ENCODE results near the gene NEDD4.
"Not testable (repeated sequence)": the region's sequence is repeated elsewhere in the genome, so short reads cannot be mapped to it uniquely, and the experiment has no call there.

The NEDD4 gene

GRCh38 chr15:56004281-56004680, 10.9 kb upstream of the NEDD4 start:
- ATAC-seq, result not testable (repeated sequence)

- ATAC-seq, result not testable (repeated sequence)
Measured at GRCh38 chr15:56003777-56004176, 10.4 kb upstream of the NEDD4 start.

- not testable (repeated sequence) for ATAC-seq
Measured at GRCh38 chr15:56003277-56003676, 9.9 kb upstream of the NEDD4 start.

GRCh38 chr15:56001471-56002078, 8.2 kb upstream of the NEDD4 start:
- ATAC-seq, result no peak

GRCh38 chr15:55999658-56000057, 6.2 kb upstream of the NEDD4 start:
- no peak for ATAC-seq

GRCh38 chr15:55998478-55998877, 5.1 kb upstream of the NEDD4 start:
- no peak for ATAC-seq

- no peak for ATAC-seq
Measured at GRCh38 chr15:55993804-55994560, 570 bp upstream of the NEDD4 start.

- no peak for ATAC-seq
Measured at GRCh38 chr15:55992769-55993110, 672 bp downstream of the NEDD4 start.

- ATAC-seq, result no peak
Measured at GRCh38 chr15:55991802-55992768, 1.3 kb downstream of the NEDD4 start.

- no peak for ATAC-seq
Measured at GRCh38 chr15:55990998-55991397, 2.4 kb downstream of the NEDD4 start.

GRCh38 chr15:55990516-55990915, 2.9 kb downstream of the NEDD4 start:
- ATAC-seq, result no peak

GRCh38 chr15:55989383-55989782, 4.0 kb downstream of the NEDD4 start:
- no peak for ATAC-seq

GRCh38 chr15:55981582-55982249, 11.7 kb downstream of the NEDD4 start:
- ATAC-seq, result peak; percentile 35 to 70

- no peak for ATAC-seq
Measured at GRCh38 chr15:55980511-55980910, 12.9 kb downstream of the NEDD4 start.

- ATAC-seq, result no peak
Measured at GRCh38 chr15:55977231-55977630, 16.2 kb downstream of the NEDD4 start.

GRCh38 chr15:55970286-55970685, 23.1 kb downstream of the NEDD4 start:
- no peak for ATAC-seq

GRCh38 chr15:55969582-55969981, 23.8 kb downstream of the NEDD4 start:
- no peak for ATAC-seq

- no peak for ATAC-seq
Measured at GRCh38 chr15:55968923-55969322, 24.5 kb downstream of the NEDD4 start.

GRCh38 chr15:55965091-55965490, 28.3 kb downstream of the NEDD4 start:
- ATAC-seq, result no peak

- no peak for ATAC-seq
Measured at GRCh38 chr15:55960946-55961345, 32.5 kb downstream of the NEDD4 start.

- ATAC-seq, result no peak
Measured at GRCh38 chr15:55959744-55960447, 33.5 kb downstream of the NEDD4 start.

- no peak for ATAC-seq
Measured at GRCh38 chr15:55958349-55958748, 35.1 kb downstream of the NEDD4 start.
